ENCODE measurements around the gene ATP9B.

ATP9B gene

DNA sequence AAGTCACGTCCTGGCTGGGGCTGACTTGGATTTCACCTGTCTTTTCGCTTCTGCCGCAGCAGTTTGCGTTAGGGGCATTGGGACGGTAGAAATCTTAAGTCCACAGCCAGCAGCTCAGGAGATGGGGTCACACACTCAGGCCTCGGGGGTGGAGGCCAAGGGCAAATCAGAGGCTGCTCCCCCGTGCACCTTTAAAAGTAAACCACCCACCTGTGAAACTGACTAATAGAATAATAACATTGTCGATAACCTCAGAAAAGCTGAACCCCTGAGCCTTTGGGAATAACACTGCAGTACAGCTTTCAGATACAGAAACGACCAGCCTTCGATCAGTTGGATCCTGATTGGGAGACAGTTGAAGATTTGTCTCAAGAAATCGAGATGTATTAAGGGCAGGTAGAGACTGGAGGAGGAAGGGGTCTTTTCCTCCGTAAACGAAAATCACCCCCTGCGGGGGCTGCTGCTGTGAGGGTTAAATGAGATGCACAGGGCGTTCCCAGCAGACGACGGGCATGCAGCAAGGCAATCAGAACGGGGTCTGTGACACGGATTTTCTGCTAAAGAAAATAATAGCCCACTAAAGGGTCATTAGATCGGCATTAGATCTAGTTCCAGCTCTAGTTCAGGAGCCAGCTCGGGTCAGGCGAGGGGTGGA, 310.2 kb downstream of the ATP9B start:
- no peak for DNase-seq (ENCODE audit: low read depth in 2 of 2)

- no peak for DNase-seq (ENCODE audit: low read depth in 2 of 2)
Measured at GRCh38 chr18:79379931-79380815, 311.0 kb downstream of the ATP9B start.

- peak in 1 of 2 donors; percentile 44 for DNase-seq (ENCODE audit: low read depth in 2 of 2)
Measured at GRCh38 chr18:79380816-79381806, 311.9 kb downstream of the ATP9B start.

DNA sequence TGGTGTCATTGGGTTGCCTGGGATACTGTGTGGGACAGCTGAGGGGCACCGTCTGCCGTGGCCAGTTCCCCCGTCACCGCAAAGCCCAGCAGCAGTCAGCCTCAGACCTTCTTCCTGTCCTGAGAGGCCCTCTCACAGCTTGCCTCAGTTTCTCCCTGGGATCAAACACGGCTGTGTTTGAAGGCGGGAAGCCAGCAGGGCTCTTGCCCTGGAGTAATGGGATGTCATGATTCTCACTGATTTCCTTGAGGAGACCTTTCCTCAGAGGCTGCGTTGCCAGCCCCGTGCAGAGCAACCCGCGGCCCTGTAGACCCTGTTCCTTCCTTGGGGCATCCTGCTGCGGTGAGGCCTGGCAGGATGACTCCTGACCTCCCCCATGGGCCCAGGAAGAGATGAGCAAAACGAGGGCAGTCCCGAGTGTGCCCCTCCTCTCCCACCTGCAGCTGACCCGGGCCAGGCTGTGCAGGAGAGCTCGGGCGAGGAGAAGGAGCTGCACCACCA, 312.7 kb downstream of the ATP9B start:
- DNase-seq (ENCODE audit: low read depth in 2 of 2), result no peak

DNA sequence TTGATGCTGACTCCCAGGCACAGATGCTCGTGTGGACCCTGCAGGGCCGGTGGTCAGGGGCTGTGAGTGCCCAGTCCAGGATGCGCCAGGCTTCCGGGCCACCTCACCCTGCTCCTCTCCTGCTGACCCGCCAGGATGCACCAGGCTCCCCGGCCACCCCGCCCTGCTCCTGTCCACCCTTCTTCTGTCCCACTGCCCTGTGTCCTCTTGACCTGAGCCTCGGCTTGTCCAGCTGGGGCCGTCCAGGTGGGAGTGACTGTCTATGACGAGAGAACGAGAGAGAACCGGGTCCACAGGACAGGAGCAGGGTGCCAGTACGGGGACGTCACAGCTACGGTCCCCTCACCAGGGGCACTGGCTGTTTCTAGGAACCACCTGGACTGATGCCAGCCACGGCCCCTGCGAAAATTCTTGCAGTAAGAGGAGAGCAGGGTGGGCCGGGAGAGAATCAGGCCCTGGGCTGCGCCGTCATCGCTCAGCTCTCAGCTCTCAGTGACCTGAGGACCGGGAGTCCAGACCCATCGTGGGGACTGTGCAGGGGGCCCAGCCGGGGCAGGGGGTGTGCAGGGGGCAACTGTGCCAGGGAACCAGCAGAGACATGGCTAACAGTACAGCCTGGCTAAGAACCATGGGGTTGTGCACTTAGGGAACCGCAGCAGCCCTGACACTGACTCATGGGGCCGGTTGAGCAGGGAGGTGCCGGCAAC, 313.6 kb downstream of the ATP9B start:
- no peak for DNase-seq (ENCODE audit: low read depth in 2 of 2)

GRCh38 chr18:79383388-79384056, 314.3 kb downstream of the ATP9B start:
- DNase-seq (ENCODE audit: low read depth in 2 of 2), result no peak

- no peak for DNase-seq (ENCODE audit: low read depth in 2 of 2)
Measured at GRCh38 chr18:79384151-79384807, 315.1 kb downstream of the ATP9B start.

- no peak for DNase-seq (ENCODE audit: low read depth in 2 of 2)
Measured at GRCh38 chr18:79384834-79385233, 315.6 kb downstream of the ATP9B start.

DNA sequence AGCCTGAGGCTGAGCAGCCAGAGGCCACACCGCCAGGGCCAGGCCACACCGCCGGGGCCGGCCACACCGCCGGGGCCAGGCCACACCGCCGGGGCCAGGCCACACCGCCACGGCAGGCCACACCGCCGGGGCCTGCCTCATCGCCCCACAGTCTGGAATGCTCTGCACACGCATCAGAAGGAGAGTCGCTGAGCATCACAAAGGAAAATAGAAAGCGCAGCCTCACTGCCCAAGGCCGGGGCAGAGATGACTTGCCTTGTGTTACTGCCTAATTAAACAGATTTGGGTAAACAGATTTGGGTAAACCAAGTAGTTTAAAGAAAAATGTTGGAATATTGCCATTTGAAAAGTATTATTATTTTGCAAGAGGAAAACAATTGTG, 316.1 kb downstream of the ATP9B start:
- no peak for DNase-seq (ENCODE audit: low read depth in 2 of 2)

DNA sequence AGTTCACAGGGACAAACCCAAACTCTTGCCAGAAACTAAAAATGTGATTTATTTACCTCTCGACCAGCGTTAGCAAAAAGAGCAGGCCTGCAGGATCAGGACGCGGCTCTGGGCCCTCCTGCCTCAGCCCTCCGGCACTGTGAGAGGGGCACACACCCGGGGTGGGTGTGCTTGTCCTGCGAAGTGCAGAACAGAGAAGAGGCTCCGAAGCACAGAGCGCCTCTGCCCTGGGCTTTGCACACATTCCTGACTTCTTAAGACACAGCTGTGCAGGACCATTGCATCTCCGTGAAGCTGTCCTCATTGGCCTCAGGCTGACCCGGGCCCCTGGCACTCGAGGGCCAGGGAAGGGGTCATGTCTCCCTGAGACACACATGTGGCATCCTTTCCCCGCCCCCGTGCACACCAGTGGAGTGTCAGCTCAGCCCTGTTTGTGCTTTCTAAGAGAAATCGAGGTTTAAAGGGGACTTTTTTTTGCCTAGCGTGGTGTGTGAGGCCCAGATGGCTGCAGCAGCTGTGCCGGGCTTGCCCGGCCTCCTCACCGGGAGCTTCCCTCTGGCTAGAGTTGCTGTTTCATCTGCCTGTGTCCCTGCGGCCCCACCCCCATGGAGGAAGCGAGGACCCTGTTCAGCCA, 316.6 kb downstream of the ATP9B start:
- no peak for DNase-seq (ENCODE audit: low read depth in 2 of 2)

DNA sequence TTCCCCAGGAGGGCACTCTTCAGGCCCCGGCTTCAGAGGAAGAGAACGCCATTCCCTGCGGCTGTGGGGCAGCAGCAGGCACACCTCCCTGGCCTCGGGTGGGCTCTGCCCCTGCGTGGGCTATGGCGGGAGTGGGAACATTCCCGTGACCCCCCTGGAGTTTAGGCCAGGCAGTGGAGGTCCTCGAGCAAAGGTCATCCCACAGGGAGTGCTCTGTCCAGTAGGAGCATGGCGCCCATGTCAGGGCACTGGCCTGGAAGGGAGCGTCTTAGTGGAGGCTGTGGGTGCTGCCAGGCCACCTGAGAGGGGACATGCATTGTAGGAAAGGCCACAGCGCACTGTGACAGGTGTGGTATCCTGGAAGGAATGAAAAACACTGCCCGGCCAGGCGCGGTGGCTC, 317.4 kb downstream of the ATP9B start:
- no peak for DNase-seq (ENCODE audit: low read depth in 2 of 2)

DNA sequence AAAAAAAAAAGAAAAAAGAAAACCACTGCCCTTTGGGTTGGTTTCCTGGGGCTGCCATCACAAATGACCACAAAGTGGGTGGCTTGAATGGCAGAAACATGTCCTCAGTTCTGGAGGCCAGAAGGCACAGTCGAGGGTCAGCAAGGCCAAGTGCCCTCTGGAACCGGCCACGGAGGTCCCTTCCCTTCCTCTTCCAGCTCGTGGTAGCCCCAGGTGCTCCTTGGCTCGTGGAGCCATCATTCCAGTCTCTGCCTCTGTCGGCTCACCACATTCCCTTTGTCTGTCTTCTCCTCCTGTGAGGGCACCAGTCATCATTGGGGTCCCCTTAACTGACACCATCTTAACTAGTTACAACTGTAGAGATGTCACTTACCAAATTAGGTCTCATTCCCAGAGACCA, 318.0 kb downstream of the ATP9B start:
- DNase-seq (ENCODE audit: low read depth in 2 of 2), result no peak

- no peak for DNase-seq (ENCODE audit: low read depth in 2 of 2)
Measured at GRCh38 chr18:79387615-79388014, 318.4 kb downstream of the ATP9B start.

- no peak for DNase-seq (ENCODE audit: low read depth in 2 of 2)
Measured at GRCh38 chr18:79388043-79388442, 318.8 kb downstream of the ATP9B start.

DNA sequence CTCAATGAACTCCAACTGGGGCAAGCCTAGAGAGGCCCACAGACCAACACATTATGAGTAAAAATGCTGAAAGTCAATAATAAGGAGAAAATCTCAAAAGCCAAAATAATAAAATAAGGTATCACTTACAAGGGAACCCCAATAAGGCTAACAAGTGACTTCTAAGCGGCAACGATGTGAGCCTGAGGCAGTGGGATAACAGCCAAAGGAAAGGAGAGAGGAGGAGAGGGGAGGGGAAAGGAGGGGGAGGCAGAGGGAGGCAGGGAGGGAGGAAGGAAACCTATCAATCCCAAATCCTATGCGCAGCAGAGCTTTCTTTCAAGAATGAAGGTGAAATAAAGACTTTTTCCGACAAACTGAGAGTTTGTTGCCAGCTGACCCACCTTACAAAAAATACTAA, 320.5 kb downstream of the ATP9B start:
- DNase-seq (ENCODE audit: low read depth in 2 of 2), result no peak

DNA sequence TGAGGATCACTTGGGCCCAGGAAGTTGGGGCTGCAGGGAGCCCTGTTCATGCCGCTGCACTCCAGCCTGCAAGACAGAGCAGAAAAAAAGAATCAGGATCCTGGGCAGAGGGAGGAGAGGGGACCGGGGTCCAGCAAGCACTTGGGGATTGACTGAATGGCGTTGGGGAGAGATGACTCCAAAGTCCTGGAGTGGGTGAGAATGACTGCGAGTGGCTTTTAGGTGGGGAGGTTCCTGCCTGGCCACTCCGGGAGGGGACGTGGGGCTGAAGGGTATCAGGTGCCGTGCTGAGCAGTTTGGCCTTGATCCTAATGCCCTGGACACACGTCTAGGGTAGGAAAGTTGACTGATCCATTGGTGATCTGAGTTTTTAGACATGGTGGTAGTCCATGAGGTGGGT, 323.0 kb downstream of the ATP9B start:
- DNase-seq (ENCODE audit: low read depth in 2 of 2), result no peak

DNA sequence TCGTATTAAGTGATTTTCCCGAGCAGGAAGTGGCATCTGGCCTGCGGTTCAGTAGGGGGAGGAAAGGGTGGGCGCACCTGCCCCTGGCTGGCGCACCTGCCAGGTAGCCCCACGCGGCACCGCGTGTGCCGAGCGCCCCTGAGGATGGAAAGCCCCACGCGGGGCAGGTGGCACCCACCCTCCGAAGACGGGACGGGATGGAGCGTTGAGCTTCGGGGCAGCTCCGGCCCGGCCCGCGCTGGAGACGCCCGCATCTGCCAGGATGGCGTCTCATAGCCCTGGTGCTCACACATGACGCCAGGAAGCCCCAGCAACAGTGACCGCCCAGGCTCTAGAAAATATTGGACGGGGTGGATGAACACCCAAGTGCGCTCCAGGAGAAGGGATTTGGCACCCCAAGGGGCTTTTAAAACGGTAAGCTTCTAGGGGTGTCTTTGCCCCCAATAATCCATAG, 324.0 kb downstream of the ATP9B start:
- no peak for DNase-seq (ENCODE audit: low read depth in 2 of 2)

DNA sequence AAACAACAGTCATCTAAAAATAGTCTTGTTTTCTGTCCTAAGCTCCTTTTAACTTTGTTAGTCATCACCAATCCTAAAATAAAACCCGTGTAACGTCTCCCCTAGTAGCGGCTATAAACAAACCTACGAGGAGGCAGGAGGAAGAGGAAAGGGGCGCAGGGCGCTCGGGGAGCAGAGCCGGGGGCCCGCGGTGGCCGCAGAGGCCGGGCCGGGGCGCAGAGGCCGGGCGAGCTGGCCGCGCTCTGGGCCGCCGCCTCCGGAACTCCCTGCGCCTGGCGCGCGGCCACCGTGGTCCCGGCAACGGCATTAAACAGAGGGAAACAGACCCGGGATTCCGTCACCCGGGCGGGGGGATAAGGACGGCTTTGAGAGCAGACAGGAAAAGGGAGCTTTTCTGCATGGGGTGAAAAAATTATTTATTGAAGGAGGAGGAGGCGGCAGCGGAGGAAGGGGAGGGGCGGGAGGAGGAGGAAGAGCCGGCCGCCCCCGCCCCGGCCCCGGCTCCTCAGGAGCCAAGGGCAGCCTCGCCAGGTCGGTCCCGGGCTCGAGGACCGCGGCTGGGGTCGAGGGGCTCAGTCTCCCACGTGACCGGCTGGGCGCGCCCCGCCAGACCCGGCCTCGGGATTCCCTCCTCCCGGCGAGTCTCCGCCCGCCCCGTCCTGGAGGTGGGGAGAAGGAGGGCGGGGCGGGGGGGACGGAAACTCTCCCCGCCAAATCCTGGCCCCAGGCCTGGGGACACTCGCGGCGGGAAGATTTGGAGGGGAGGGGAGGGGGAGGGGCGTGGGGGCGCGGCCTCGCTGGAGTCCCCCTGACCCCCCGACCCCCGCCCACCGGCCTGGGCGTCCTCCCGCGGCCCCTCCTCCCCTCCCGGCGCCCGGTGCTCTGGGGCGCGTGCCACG, 324.7 kb downstream of the ATP9B start:
- DNase-seq (ENCODE audit: low read depth in 2 of 2), result no peak
